ENCODE results near the gene HIVEP3. TPM values are rescaled to one million over a fixed set of nuclear protein-coding genes. Genes with fewer than 3 reads are reported as not detected.

The HIVEP3 gene
- total RNA-seq, 1 experiment from 2014 or later, result 1.1 TPM

DNA sequence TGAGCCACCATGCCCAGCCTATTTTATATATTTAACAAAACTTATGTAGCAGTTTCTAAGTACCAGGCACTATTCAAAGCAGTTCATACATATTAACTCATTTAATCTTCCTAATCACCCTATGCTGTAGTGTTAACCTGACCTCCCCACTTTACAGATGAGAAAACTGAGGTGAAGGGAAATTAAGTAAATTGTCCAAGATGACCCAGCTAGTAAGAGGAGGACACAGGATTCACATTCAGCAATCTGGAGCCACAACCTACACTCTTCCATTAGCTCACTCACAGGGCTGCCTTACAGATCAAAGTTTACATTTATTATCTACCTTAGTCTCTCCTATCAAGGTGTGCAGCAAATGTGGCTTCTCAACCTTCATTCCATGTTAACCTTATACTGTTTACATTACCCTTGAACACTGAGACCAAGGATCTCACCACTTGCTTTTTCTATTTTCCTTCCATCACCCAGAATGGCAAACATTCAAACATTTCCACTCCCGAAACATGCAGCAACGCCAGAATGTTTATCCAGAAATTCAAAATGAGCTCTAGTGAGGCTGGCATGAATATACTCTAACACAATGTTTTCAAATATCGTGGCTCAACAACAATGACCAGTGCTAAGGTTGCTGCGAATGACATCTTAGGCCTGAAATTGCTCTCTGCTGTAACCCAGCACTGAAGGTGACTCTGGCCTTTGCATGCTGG, 24.5 kb downstream of the HIVEP3 start:
- no peak for DNase-seq (ENCODE audit: low spot score)

GRCh38 chr1:41892301-41892781, 26.4 kb downstream of the HIVEP3 start:
- no peak for DNase-seq (ENCODE audit: low spot score)

GRCh38 chr1:41891199-41891896, 27.4 kb downstream of the HIVEP3 start:
- peak; percentile 48 for DNase-seq (ENCODE audit: low spot score)

GRCh38 chr1:41890825-41891198, 27.9 kb downstream of the HIVEP3 start:
- DNase-seq (ENCODE audit: low spot score), result peak; percentile 14

DNA sequence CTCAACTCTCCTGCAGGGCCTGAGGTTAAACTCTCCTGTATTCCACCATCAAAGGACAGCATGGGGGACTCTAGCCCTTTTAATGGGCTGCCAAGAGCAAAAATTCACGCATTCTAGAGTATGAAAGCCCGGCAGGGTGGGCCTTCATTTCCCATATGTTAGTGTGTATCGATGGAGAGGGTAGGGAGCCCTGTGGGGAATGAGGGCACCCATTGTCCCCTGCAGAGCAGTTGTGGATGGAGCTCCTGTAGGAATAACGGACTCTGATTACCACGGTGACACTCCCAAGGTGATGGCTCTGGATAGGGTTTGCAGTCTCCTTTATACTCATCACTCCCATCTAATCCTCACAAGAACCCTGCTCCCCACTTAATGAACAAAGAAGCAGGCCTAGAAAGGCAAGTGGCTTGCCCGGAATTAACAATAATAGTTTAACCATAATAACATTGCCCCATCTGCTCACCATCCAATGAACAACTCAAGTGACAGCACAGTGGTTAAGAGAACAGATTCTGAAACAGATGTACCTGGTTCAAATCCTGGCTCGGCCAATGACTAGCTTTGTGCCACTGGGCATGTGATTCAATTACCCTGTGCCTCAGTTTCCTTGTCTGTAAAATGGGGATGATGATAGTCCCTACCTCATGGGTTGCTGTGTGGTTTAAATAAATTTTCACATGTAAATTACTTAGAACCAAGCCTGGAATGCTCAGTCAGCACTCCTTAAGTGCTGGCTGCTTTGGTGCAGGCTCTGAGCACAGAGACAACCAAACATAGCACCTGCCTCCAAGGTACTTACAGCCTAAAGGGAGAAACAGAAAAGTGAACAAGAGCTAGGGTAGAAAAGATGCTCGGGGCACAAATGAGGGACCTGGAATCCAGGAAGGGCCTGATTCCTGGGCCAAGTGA, 29.0 kb downstream of the HIVEP3 start:
- no peak for DNase-seq (ENCODE audit: low spot score)

DNA sequence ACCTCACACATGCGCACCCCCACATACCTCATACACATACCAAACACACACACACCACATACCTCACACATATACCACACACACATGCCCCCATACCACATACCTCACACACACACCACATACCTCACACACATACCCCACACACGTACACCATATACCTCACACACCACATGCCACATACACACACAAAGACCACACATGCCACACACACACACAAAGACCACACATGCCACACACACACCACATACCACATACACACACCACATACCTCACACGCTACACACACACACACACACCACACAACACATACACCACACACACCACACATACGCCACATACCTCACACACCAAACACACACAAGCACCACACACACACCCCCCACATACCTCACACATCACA, 30.0 kb downstream of the HIVEP3 start:
- DNase-seq (ENCODE audit: low spot score), result no peak

- DNase-seq (ENCODE audit: low spot score), result no peak
These were observed 31.4 kb downstream of the HIVEP3 start for GRCh38 chr1:41887365-41887764.

- DNase-seq (ENCODE audit: low spot score), result no peak
These were observed 34.2 kb downstream of the HIVEP3 start for GRCh38 chr1:41884256-41885230.

GRCh38 chr1:41883507-41883906, 35.2 kb downstream of the HIVEP3 start:
- no peak for DNase-seq (ENCODE audit: low spot score)

- DNase-seq (ENCODE audit: low spot score), result no peak
These were observed 36.2 kb downstream of the HIVEP3 start for GRCh38 chr1:41882486-41882885.

DNA sequence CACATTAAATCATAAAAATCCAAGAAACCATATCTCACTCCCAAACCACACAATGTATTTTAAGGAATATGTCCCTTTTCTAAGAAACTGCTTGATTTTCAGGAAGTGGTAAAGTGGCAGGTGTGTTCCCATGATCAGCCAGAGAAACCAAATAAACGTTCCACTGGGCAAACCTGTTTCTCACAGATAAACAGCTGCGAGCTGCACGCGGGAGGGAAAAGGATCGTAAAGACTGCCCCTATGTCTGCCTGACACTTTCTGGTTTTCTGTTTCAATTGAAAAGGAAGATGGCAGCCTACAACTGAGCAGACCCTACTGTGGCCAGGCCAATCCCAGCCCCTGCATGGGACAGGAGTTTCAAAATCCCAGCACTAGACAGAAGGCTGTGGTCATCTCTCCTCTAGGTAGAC, 36.6 kb downstream of the HIVEP3 start:
- DNase-seq (ENCODE audit: low spot score), result peak; percentile 70

GRCh38 chr1:41880950-41881885, 37.5 kb downstream of the HIVEP3 start:
- no peak for DNase-seq (ENCODE audit: low spot score)

GRCh38 chr1:41880261-41880660, 38.5 kb downstream of the HIVEP3 start:
- no peak for DNase-seq (ENCODE audit: low spot score)

DNA sequence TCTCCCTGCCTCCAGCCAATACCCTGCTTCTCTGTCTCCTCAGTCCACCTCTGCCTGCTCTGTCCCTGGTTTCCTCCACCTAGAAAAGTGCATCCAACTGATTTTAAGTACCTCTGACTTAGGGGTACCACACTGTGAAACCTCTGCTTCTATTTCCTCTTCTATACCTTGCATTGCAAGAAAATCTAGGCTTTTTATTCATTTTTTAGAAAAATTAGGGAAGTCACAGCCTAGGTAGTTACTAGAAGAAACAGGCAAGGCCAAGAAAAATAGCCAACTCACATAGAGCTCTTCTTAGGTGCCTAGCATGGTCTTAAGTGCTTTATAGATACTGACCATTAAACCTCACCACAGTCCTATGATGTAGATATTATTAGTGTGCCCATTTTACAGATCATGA, 39.1 kb downstream of the HIVEP3 start:
- DNase-seq (ENCODE audit: low spot score), result no peak

DNA sequence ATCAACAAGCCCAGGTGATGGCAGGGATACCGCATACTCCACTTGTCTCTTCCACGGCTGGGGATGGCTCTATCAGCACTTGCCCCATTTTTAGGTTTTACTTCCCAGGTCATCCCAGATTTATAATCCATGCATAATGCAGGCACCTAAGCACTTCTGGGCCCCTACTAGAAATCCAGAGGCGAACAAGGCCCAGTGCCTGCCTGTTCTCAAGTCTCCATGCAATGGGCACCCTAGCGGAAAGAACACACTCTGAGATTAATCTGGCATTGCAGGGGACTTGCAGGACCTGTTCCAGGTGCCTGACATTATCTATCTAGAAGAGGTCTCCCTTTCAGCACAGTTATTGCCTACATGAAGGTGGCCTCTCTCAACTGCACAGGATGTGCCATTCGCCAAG, 39.8 kb downstream of the HIVEP3 start:
- DNase-seq (ENCODE audit: low spot score), result no peak

GRCh38 chr1:41878495-41878894, 40.2 kb downstream of the HIVEP3 start:
- no peak for DNase-seq (ENCODE audit: low spot score)

DNA sequence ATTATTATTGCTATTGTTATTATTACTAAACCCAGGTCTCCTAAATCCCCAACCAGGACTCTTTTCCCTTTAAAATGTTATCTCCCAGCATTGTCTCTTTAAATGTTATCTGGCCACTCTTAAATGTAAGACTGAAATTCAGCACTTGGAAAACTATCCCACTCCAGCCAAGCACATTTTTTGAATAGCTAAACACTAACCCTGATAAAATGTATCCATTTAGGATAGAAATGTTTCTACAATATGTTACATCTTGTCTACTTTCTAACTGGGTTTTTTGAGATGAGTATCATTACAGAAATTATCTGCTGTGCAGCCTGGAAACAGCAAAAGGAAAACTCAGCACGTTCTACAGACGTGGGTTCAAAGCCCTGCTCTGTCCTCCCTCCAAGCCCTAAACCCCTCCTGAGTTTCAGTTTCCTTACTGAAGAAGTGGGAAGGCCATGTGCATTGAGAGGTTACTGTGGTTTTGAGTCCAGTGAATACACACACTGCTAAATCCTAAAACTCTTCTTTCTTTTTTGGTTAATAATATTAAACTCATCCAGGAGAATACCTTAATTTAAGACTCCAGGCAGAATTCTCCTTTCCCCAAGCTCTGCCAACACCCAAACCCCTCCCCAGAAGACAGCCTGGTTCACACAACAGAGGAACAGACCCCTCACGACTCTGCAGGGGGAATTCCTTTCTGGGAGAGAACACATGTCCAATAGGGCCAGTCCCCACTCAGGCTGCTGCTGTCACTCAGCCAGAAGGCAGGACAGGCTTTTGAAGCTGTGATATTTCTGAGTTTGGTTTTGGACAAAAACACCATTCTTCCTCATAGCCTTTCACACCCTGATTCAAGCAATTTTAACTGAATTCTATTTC, 41.9 kb downstream of the HIVEP3 start:
- no peak for DNase-seq (ENCODE audit: low spot score)

DNA sequence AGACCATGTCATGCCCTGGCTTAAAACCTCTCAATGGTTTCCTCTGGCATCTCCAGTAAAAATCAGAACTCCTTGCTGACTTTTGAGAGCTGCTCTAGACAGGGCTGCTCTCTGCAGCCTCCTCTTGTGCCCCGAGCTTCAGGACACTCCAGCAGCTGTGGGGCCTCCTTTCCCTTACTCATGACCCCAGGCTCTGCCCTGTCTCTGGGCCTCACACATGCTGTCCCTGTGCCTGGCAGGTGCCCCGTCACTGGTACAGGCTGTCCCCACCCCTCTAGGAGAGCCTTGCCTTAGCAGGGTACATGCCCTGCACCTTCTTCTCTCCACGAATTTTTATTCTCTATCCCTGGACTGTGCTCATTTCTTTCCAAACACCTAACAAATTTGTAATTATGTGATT, 43.2 kb downstream of the HIVEP3 start:
- no peak for DNase-seq (ENCODE audit: low spot score)

DNA sequence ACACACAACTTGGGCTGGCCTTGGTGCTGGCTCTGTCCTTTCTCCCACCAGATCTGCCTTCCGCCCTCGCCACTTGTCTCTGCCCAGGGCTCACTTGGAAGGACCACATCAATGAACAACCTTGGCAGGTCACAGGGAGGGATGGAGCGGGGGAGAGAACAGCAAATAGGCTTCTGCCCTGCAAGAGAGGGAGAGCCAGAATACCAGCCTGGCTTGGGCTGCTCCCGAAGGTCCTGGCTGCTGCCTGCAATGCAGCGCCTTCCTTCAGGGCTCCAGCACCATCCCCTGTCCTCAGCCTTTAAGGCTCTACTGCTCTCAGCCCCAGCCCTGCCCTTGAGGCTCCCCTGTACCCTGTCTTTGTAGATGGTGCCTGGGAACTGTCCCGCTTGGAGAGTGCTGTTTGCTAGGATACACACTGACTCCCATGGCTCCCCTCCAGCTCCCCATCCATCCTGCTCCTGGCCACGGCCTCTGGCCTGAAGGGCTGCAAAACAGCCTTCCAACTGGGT, 43.8 kb downstream of the HIVEP3 start:
- no peak for DNase-seq (ENCODE audit: low spot score)

Data from HT-29 (cell line).